GM18517 (cell line): ENCODE data around the gene ZNF557.

Source experiments
- ATAC-seq: cut with Tn5 transposase; IDR thresholded peaks from one replicate; pipeline ENCODE4 v1.9.1; 2021; ENCODE audit warnings: mild to moderate bottlenecking, moderate library complexity; ENCODE audit not compliant: unreplicated experiment

ZNF557 gene

DNA sequence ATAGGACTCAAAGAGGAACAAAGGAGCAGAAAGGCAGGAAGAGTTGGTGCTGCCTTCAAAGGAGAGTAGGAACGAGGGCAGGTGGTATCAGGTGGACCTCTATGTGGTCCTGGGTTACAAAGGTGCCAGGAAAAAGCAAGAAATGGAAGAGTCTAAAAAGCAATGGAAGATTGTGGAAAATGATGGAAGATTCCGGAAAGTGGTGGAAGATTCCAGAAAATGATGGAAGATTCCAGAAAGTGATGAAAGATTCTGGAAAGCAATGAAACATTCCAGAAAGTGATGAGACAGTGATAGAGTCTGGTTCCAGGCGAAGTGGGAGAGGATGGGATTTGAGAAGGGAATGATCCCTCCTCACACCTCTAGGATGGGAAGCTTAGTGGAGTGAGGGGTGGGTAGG, 55.3 kb downstream of the ZNF557 start:
- no peak for ATAC-seq

DNA sequence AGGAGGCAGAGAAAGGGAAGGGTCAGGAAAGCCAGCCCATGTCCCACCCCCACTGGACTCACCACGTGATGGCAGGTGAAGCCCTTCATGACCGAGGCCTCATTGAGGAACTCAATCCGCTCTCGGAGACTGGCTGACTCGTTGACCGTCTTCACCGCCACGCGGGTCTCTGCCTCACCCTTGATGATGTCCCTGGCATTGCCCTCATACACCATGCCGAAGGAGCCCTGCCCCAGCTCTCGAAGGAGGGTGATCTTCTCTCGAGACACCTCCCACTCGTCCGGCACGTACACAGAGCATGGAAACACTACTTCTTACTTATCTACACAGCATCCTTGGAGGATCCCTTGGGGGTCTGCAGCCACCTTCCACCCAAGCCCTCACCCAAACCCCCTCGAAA, 55.7 kb downstream of the ZNF557 start:
- ATAC-seq = no peak

DNA sequence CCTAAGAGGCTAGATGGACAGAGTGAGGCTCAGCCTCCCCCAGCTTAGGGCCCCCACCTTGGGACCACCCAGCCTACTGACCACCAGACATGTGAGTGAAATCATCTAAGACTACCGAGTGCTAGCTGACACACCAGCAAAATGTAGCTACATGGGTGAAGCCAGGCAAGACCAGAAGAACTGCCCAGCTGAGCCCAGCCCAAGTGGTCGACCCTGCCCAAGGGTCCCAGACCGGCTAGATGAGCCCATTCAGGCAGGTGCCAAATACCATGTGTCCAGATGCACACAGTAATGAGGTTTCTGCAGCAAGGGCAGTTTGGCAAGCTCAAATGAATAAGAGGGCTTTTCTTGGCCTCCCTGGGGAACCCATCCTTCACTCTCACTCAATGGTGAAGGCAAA, 56.6 kb downstream of the ZNF557 start:
- ATAC-seq = no peak

DNA sequence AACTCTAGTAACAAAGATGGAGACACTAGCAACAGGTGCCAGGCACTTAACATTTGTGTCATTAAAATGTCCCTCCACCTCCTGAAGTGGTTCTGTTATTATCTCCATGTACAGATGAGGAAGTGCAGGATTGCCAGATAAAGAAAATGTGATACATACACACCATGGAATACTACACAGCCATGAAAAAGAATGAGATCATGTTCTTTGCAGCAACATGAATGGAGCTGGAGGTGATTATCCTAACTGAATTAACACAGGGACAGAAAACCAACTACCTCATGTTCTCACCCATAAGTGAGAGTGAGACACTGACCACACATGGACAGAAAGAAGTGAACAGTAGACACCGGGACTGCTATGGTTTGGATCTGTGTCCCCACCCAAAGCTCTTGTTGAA, 60.5 kb downstream of the ZNF557 start:
- ATAC-seq = no peak

DNA sequence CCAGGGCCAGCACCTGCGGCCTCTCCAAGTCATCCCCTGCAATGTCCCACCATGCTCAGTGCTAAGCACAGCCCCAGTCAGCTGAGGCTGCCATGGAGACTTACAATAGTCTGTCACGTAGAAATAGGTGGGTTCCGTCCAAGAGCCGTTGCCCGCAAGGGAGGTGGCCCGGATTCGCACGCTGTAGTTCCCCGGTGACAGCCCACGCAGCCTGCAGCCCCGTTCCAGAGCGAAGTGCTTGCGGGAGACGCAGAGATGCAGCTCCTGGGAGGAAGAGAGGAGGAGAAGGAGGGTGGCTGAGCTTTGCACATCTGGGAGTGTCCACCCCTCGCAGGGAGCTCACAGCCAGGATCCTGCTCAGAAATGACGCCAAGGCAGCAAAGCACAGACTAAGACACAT, 62.6 kb downstream of the ZNF557 start:
- ATAC-seq = no peak

DNA sequence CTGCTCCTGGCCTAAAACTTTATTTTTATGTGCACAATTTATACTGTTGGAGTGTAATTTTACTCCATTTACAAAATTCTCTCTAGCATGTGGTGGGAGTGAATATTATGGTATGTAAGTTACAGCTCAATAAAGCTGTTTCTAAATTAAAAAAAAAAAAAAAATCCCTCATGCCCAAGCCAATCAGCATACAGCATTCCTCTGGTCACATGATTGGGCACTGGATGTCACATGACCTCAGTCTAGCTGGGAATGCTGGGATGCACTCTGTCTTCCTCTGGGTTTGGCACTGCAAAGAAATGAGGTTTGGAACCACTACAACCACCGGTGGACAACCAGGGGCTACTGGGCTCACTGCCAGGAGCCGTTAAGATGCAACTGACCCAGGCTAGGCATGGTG, 67.6 kb downstream of the ZNF557 start:
- ATAC-seq = no peak
